Measurements from ENCODE around the gene PRICKLE2.

GRCh38 chr3:64114651-64115050 lies 110.6 kb downstream of the PRICKLE2 start:
- TF ChIP-seq POLR2AphosphoS5 (IDR thresholded peaks at IDR 0.05; ENCODE audit: low read depth, low read length), result no peak
- TF ChIP-seq CTCF (IDR thresholded peaks at IDR 0.05), result no peak
- no peak for TF ChIP-seq SIN3A (IDR thresholded peaks at IDR 0.05; ENCODE audit: borderline replicate concordance, insufficient read depth, low read depth, low read length)
